Neural cell (in vitro differentiated cells): ENCODE data around the gene BNC2. TPM values are rescaled to one million over a fixed set of nuclear protein-coding genes. Genes with fewer than 3 reads are reported as not detected.

Experiments
- H2AFZ ChIP-seq: fragments of 200-600, 300-800 bp; sonication (generic), shearing (Covaris generic); 2 replicates; pipeline ENCODE4 v1.6.0; 2014; ENCODE audit warnings: low read depth, mild to moderate bottlenecking, antibody characterized with exemption, low read length, moderate library complexity
- H3F3A ChIP-seq: fragments of 200-600 bp; shearing (Covaris generic); 2 replicates; pipeline ENCODE4 v1.6.1; 2016; ENCODE audit warnings: mild to moderate bottlenecking, moderate library complexity, mixed read lengths, antibody characterized with exemption, low read length; ENCODE audit not compliant: insufficient read depth, poor library complexity, severe bottlenecking
- H3K27ac ChIP-seq: fragments of 200-600, 300-800 bp; sonication (generic), shearing (Covaris generic); 2 replicates; pipeline ENCODE4 v1.5.1; 2014; ENCODE audit warnings: mild to moderate bottlenecking, low read length, moderate library complexity
- H3K27me3 ChIP-seq: fragments of 300-800, 200-600 bp; sonication (generic), shearing (Covaris generic); 2 replicates; pipeline ENCODE4 v1.6.0; 2014; ENCODE audit warnings: mild to moderate bottlenecking, low read depth, low read length, moderate library complexity; ENCODE audit not compliant: insufficient read depth
- H3K36me3 ChIP-seq: fragments of 300-800, 200-600 bp; sonication (generic), shearing (Covaris generic); 2 replicates; pipeline ENCODE4 v1.5.1; 2014; ENCODE audit warnings: mild to moderate bottlenecking, antibody characterized with exemption, low read length, moderate library complexity; ENCODE audit not compliant: insufficient read depth
- H3K4me2 ChIP-seq: fragments of 300-800, 200-600 bp; sonication (generic), shearing (Covaris generic); 2 replicates; pipeline ENCODE4 v1.6.0; 2014; ENCODE audit warnings: mild to moderate bottlenecking, low read length
- H3K4me3 ChIP-seq: fragments of 300-800, 200-600 bp; sonication (generic), shearing (Covaris generic); 2 replicates; pipeline ENCODE4 v1.5.1; 2014; ENCODE audit warnings: mild to moderate bottlenecking, low read length, moderate library complexity
- H3K79me2 ChIP-seq: fragments of 200-600 bp; shearing (Covaris generic); replicated peaks from 2 replicates; pipeline ENCODE4 v1.6.0; 2014; ENCODE audit warnings: mild to moderate bottlenecking, low read length, moderate library complexity; ENCODE audit not compliant: insufficient read depth
- H3K9ac ChIP-seq: fragments of 300-800, 200-600 bp; sonication (generic), shearing (Covaris generic); 2 replicates; pipeline ENCODE4 v1.6.1; 2016; ENCODE audit warnings: mild to moderate bottlenecking, low read length, mixed read lengths
- H3K9me2 ChIP-seq: fragments of 200-600 bp; shearing (Covaris generic); 2 replicates; pipeline ENCODE4 v1.6.1; 2016; ENCODE audit warnings: mild to moderate bottlenecking, low read length, mixed read lengths; ENCODE audit not compliant: insufficient read depth
- H3K9me3 ChIP-seq: fragments of 200-600, 300-800 bp; sonication (generic), shearing (Covaris generic); 2 replicates; pipeline ENCODE4 v1.6.1; 2016; ENCODE audit warnings: mild to moderate bottlenecking, mixed run types, low read length, moderate library complexity, mixed read lengths
- H4K20me1 ChIP-seq: fragments of 200-600 bp; shearing (Covaris generic); 2 replicates; pipeline ENCODE4 v1.6.1; 2016; ENCODE audit warnings: mild to moderate bottlenecking, mixed run types; ENCODE audit not compliant: insufficient read depth
- EP300 ChIP-seq: fragments of 450-650 bp; conservative IDR thresholded peaks from 2 replicates; pipeline ENCODE4 v1.6.1; 2014; ENCODE audit warnings: antibody characterized with exemption, mild to moderate bottlenecking, moderate library complexity; ENCODE audit not compliant: poor library complexity, severe bottlenecking
- EZH2 ChIP-seq: fragments of 200-600, 300-800 bp; shearing (Covaris generic), sonication (generic); IDR thresholded peaks from 2 replicates; pipeline ENCODE4 v1.6.1; 2014; ENCODE audit warnings: antibody characterized with exemption, low read length, borderline replicate concordance, mild to moderate bottlenecking; ENCODE audit not compliant: insufficient read depth, poor library complexity, severe bottlenecking
- MXI1 ChIP-seq: fragments of 450-650 bp; conservative IDR thresholded peaks from 2 replicates; pipeline ENCODE4 v1.6.1; 2014; ENCODE audit warnings: antibody characterized with exemption, mild to moderate bottlenecking; ENCODE audit not compliant: poor library complexity, severe bottlenecking
- POLR2AphosphoS5 ChIP-seq: IDR thresholded peaks from 2 replicates; pipeline ENCODE4 v1.6.1; 2012
- RAD21 ChIP-seq: fragments of 450-650 bp; conservative IDR thresholded peaks from 2 replicates; pipeline ENCODE4 v1.6.1; 2014; ENCODE audit warnings: antibody characterized with exemption, mild to moderate bottlenecking, moderate library complexity
- SMC3 ChIP-seq: fragments of 450-650 bp; conservative IDR thresholded peaks from 2 replicates; pipeline ENCODE4 v1.6.1; 2014; ENCODE audit warnings: antibody characterized with exemption, mild to moderate bottlenecking, moderate library complexity; ENCODE audit not compliant: poor library complexity
- TAF1 ChIP-seq: IDR thresholded peaks from 2 replicates; pipeline ENCODE4 v1.6.1; 2012; ENCODE audit warnings: low read depth
- polyA plus RNA-seq: library from polyadenylated mRNA; depleted of rRNA; stranded (reverse); fragments of >200 nt; gene quantifications from 2 replicates; pipeline ENCODE4 v1.2.3, GENCODE V29; 2014
- TF ChIP-seq, protein P1 (sequence below): fragments of 450-650 bp; IDR thresholded peaks from 2 replicates; pipeline ENCODE4 v1.5.1; 2014; ENCODE audit warnings: antibody characterized with exemption, mild to moderate bottlenecking, moderate library complexity; ENCODE audit not compliant: poor library complexity, severe bottlenecking
- TF ChIP-seq, protein P2 (sequence below): IDR thresholded peaks from 2 replicates; pipeline ENCODE4 v1.6.1; 2012; ENCODE audit warnings: borderline replicate concordance

BNC2 gene
- polyA plus RNA-seq, 1 donor from 2014 or later = 1.3 TPM

DNA sequence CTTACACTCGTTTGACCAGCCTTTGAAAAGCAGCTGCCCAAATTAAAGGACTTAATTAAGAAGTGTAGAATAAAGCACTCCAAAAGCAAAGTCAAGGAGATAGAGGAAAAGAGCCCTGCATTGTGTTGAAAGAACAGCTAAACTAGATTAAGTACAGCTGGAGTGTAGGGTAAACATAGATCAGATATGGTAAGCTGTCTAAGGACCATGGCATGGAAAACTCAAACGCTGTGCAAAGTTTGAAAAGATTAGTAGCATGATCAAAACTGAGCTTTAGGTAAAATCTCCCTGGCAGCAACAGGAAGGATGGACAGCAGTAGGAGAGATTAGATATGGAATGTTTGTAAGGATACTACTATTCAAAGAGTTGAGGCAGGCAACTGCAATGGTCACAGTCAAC is 55.4 kb downstream of the BNC2 start:
- H3K9me3 ChIP-seq = no peaks in the 10 kb centered on the region
- H3K27ac ChIP-seq = no peak overlapping the region
- no peaks in the 10 kb centered on the region for H3K36me3 ChIP-seq
- no peaks in the 10 kb centered on the region for H3K27me3 ChIP-seq
- TF ChIP-seq TAF1 (no peak), SMC3 (no peak), RAD21 (no peak), POLR2AphosphoS5 (no peak), MXI1 (no peak), EZH2 (no peak)
- TF ChIP-seq, protein P1, sequence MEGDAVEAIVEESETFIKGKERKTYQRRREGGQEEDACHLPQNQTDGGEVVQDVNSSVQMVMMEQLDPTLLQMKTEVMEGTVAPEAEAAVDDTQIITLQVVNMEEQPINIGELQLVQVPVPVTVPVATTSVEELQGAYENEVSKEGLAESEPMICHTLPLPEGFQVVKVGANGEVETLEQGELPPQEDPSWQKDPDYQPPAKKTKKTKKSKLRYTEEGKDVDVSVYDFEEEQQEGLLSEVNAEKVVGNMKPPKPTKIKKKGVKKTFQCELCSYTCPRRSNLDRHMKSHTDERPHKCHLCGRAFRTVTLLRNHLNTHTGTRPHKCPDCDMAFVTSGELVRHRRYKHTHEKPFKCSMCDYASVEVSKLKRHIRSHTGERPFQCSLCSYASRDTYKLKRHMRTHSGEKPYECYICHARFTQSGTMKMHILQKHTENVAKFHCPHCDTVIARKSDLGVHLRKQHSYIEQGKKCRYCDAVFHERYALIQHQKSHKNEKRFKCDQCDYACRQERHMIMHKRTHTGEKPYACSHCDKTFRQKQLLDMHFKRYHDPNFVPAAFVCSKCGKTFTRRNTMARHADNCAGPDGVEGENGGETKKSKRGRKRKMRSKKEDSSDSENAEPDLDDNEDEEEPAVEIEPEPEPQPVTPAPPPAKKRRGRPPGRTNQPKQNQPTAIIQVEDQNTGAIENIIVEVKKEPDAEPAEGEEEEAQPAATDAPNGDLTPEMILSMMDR = no peak
- TF ChIP-seq, protein P2, sequence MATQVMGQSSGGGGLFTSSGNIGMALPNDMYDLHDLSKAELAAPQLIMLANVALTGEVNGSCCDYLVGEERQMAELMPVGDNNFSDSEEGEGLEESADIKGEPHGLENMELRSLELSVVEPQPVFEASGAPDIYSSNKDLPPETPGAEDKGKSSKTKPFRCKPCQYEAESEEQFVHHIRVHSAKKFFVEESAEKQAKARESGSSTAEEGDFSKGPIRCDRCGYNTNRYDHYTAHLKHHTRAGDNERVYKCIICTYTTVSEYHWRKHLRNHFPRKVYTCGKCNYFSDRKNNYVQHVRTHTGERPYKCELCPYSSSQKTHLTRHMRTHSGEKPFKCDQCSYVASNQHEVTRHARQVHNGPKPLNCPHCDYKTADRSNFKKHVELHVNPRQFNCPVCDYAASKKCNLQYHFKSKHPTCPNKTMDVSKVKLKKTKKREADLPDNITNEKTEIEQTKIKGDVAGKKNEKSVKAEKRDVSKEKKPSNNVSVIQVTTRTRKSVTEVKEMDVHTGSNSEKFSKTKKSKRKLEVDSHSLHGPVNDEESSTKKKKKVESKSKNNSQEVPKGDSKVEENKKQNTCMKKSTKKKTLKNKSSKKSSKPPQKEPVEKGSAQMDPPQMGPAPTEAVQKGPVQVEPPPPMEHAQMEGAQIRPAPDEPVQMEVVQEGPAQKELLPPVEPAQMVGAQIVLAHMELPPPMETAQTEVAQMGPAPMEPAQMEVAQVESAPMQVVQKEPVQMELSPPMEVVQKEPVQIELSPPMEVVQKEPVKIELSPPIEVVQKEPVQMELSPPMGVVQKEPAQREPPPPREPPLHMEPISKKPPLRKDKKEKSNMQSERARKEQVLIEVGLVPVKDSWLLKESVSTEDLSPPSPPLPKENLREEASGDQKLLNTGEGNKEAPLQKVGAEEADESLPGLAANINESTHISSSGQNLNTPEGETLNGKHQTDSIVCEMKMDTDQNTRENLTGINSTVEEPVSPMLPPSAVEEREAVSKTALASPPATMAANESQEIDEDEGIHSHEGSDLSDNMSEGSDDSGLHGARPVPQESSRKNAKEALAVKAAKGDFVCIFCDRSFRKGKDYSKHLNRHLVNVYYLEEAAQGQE = no peak
- H3K9me2 ChIP-seq = no peaks in the 10 kb centered on the region
- no peaks in the 10 kb centered on the region for H4K20me1 ChIP-seq
- no peaks in the 10 kb centered on the region for H3K79me2 ChIP-seq
- no peak overlapping the region for H3K4me3 ChIP-seq
- no peak overlapping the region for H3K4me2 ChIP-seq
- no peak overlapping the region for H2AFZ ChIP-seq
- H3F3A ChIP-seq = no peaks in the 10 kb centered on the region
- no peak overlapping the region for H3K9ac ChIP-seq

DNA sequence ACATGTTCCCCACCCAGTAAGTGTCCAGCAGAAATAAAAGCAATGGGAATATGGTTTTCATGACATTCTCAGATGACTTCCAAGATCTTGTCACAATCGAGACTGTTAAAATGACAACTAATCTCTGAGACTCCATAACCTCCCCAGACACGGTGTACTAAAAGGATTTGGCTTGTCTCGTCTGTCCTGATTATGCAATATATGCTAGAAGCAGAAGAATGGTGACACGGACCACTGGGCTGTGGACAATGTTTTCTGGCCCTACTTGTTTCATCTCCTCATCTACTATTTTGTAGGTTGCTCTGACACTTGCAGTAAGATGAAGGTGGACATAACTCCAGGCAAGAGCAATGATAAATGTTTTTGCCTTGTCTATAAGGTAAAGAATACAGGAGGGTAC is 56.6 kb downstream of the BNC2 start:
- H3K9me2 ChIP-seq = no peaks in the 10 kb centered on the region
- no peak overlapping the region for H3K4me2 ChIP-seq
- no peaks in the 10 kb centered on the region for H4K20me1 ChIP-seq
- TF ChIP-seq SMC3 = no peak
- no peaks in the 10 kb centered on the region for H3F3A ChIP-seq
- H3K4me3 ChIP-seq = no peak overlapping the region
- H3K27me3 ChIP-seq = no peaks in the 10 kb centered on the region
- no peaks in the 10 kb centered on the region for H3K9me3 ChIP-seq
- H3K9ac ChIP-seq = no peak overlapping the region
- no peak overlapping the region for H3K27ac ChIP-seq
- no peaks in the 10 kb centered on the region for H3K36me3 ChIP-seq
- H2AFZ ChIP-seq = no peak overlapping the region
- no peaks in the 10 kb centered on the region for H3K79me2 ChIP-seq

DNA sequence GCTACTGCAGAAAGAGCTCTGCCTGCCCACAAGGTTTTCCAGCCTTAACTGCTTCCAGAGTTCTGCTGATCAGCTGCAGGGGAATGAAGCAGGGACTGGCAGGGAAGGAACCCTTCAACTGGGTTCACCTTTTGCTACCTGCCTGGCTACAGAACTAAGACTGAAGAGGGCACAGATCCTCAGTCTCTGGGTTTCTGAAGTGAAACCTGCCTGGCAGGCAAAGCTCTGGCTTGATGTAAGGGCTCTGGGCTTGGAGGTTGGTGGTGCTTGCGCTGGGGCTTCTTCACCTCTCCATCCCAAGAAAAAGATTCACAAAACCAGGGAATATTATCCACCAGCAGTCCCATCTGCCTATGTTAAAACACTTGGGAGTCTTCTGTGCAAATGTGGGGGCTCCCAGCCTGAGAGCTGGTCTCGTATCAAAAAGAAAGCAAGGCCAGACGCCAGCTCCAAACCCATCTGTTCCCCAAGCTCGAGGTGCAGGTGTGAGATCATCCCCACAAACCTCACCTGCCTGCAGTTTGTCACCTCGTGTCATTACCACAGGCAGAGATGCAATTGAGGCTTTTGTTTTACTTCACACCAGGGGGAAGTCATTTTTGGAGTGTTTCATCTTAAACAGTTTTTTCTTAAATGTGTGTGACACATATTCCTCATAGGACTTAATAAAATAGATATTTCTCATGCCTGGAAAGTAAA is 58.3 kb downstream of the BNC2 start:
- Histone ChIP-seq H3K36me3 (no peaks in the 10 kb centered on the region), H3K27ac (no peak overlapping the region), H4K20me1 (no peaks in the 10 kb centered on the region), H3K9ac (no peak overlapping the region), H3K4me3 (no peak overlapping the region), H3K4me2 (no peak overlapping the region), H3K9me3 (no peaks in the 10 kb centered on the region), H3K9me2 (no peaks in the 10 kb centered on the region), H2AFZ (no peak overlapping the region), H3K79me2 (no peaks in the 10 kb centered on the region), H3K27me3 (no peaks in the 10 kb centered on the region), H3F3A (no peaks in the 10 kb centered on the region)
- TF ChIP-seq RAD21 = no peak
- TF ChIP-seq POLR2AphosphoS5 = no peak
- no peak for TF ChIP-seq SMC3
- no peak for TF ChIP-seq EZH2
- TF ChIP-seq TAF1 = no peak
- no peak for TF ChIP-seq MXI1
- TF ChIP-seq, protein P1 = no peak
- TF ChIP-seq, protein P2 = no peak
- no peak for TF ChIP-seq EP300
